ENCODE results near the gene FGF22.

FGF22 gene

DNA sequence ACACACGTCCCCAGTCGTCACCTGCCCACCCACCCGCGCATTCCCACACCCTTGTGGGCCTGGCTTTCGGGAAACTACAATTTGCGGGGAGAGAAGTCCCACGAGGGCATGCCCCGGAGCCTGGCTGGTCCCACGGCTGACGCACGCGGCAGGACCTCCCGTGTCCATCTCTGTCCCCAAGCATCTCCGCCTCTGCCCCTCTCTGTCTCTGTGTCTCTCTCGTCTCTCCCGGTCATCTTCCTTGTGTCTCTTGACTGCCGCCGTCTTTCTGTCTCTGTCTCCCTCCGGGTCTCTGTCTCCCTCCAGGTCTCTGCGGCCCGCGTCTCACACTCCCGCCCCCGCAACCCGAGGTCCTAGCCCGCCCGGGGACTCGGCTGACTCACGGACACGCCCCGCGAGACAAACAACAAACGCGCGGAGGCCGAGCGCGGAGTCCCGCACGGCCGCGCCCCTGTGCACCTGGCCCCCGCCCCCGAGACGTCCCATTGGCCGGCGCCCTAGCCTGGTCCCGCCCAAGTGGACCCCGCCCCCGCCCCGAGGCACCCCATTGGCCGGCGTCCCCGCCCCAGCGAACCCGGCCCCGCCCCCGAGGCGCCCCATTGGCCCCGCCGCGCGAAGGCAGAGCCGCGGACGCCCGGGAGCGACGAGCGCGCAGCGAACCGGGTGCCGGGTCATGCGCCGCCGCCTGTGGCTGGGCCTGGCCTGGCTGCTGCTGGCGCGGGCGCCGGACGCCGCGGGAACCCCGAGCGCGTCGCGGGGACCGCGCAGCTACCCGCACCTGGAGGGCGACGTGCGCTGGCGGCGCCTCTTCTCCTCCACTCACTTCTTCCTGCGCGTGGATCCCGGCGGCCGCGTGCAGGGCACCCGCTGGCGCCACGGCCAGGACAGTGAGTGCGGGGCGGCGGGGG is at the start of gene FGF22:
FGF22 (plus strand) TSS at position 627 of the 908 bp plus-strand sequence; CDS start at position 674, 47 bp downstream.
- no peak for TF ChIP-seq GATA3 (IDR thresholded peaks at IDR 0.05; ENCODE audit: low read depth, low read length)
- no peak for TF ChIP-seq GATA2 (IDR thresholded peaks at IDR 0.05; ENCODE audit: low read depth, low read length)

DNA sequence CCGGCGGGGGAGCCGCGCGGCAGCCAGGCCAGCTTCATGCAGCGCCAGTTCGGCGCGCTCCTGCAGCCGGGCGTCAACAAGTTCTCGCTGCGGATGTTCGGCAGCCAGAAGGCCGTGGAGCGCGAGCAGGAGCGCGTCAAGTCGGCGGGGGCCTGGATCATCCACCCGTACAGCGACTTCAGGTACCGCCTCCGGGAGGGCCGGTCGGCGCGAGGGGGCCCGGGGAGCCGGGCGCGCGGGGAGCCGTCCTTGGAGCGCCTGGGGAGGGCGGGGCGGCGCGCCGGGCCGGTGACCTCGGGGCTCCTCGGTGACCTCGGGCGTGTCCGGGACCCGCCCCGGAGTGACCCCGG is 49.3 kb upstream of the FGF22 start:
- no peak for TF ChIP-seq GATA3 (IDR thresholded peaks at IDR 0.05; ENCODE audit: low read depth, low read length)

DNA sequence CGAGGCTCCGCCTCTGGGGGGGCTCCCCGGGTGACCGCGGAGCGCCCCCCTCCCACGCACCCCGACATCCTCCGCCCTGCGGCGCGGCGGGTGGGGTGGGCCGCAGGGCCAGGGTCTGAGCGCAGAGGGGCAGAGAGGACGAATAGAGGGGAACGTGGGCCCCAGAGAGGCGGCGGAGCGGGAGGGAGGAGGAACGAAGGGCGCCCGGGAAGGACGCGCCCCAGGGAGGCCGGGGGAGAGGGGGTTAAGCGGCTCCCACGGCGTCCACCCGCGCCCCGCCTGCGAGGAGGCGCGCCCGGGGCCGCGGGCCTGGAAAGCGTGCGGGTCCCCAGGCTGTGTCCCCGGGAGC is 49.0 kb upstream of the FGF22 start:
- no peak for TF ChIP-seq GATA3 (IDR thresholded peaks at IDR 0.05; ENCODE audit: low read depth, low read length)
- no peak for TF ChIP-seq GATA2 (IDR thresholded peaks at IDR 0.05; ENCODE audit: low read depth, low read length)

DNA sequence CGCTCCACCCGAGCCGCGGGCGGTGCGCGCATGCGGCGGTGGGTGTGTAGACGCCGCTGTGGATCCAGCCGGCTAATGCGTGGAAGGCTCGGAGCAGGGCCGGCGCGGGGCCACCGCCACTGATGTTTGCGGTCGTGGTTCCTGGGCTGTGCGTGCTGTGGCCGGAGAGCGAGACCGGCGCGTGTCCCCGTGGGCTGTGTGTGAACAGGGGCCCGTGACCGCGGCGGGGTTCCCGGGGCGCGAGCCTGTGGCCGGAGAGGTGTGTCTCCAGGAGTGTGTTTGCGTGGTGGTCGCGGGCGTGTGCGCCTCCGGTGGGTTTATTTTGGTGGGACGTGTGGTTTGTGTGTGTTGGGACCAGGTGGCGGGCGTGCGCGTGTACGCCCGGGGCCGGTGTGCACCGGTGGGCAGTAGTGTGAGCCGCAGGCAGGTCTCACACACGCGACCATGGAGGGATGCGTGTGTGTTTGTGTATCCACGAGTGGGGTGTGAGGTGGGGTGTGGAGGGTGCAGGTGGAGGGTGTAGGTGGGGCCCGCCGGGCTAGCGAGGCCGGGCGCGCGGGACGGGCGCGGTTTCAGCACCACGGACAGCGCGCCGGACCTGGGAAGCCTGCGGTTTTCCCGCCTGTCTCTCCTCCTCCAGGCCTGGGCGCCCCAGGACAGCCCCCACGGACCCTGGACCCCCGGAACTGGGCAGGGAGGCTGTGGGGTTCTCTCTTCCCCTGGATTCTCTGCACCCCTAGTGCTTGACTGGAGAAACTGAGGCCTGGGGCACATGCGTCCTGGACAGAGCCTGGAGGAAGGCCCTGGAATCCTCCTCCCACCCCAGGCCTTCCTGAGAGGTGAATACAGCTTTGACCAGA is 48.4 kb upstream of the FGF22 start:
- TF ChIP-seq GATA2 (IDR thresholded peaks at IDR 0.05; ENCODE audit: low read depth, low read length), result no peak
- no peak for TF ChIP-seq GATA3 (IDR thresholded peaks at IDR 0.05; ENCODE audit: low read depth, low read length)

DNA sequence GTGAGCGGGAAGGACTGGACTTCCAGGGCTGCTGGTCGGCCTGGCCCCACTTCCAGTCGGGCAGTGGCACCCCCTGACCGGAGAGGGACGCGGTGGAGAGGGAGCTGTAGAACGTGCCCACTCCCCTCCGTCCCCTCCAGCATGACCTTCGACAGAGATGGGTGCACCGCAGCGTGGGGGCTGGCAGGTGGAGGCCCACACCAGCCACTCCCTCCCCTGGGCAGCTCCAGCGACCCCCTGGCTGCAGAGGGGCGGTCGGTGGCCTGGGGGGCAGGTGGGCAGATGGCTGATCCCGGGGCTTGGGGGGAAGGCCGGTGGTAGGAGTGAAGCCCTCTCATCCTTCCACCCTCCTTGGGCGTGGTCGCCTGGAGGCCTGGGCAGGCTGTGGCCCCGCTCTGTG is 47.6 kb upstream of the FGF22 start:
- TF ChIP-seq GATA2 (IDR thresholded peaks at IDR 0.05; ENCODE audit: low read depth, low read length), result no peak
- TF ChIP-seq GATA3 (IDR thresholded peaks at IDR 0.05; ENCODE audit: low read depth, low read length), result no peak

GRCh38 chr19:593055-593454 is 46.6 kb upstream of the FGF22 start:
- TF ChIP-seq GATA3 (IDR thresholded peaks at IDR 0.05; ENCODE audit: low read depth, low read length) (no peak), GATA2 (IDR thresholded peaks at IDR 0.05; ENCODE audit: low read depth, low read length) (no peak)

DNA sequence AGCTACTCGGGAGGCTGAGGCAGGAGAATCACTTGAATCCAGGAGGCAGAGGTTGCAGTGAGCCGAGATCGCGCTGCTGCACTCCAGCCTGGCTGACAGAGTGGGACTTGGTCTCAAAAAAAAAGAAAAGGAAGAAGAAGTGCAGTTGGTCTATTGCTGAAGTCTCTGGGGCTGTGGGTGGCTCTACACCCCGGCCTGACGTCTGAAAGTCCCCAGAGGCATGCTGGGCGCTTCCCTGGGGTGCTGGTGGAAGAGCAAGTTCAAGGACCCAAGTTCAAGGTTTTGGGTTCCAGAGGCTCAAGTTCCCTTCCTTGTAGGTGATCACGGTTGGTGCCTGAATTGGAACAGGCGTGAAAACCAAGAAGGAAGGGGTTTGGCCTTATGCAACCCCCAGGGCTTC is 46.2 kb upstream of the FGF22 start:
- TF ChIP-seq GATA2 (IDR thresholded peaks at IDR 0.05; ENCODE audit: low read depth, low read length) (no peak), GATA3 (IDR thresholded peaks at IDR 0.05; ENCODE audit: low read depth, low read length) (no peak)

DNA sequence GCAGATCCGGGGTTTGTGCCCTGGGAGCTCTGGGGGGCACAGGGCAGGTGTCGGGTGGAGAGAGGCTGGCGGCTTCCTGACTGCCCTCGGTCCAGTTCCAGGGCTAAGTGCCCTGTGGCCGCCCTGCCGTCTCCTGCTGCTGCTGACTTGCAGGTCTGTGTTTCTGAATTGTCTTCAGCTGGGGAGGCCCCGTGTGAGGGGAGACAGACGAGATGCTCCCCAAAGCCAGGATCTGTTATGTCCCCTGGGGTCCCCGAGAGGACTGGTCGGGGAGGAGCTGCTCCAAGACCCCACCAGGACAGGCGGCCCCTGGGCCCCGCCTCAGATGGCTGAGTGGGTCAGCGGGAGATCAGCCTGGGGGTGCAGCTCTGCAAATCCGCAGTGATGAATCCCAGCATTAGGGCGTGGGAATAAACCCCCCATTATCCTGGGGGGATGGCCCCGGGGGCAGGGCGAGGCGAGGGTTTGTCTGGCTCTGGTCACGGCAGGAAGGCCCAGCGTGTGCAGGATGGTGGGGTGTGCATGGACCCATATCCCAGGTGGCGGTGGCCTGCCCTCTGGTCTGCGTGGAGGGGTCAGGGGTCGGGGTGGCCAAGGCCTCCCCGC is 45.3 kb upstream of the FGF22 start:
- no peak for TF ChIP-seq GATA3 (IDR thresholded peaks at IDR 0.05; ENCODE audit: low read depth, low read length)

GRCh38 chr19:595326-596262 is 44.1 kb upstream of the FGF22 start:
- no peak for TF ChIP-seq GATA2 (IDR thresholded peaks at IDR 0.05; ENCODE audit: low read depth, low read length)
- TF ChIP-seq GATA3 (IDR thresholded peaks at IDR 0.05; ENCODE audit: low read depth, low read length), result no peak

- TF ChIP-seq GATA3 (IDR thresholded peaks at IDR 0.05; ENCODE audit: low read depth, low read length) (no peak), GATA2 (IDR thresholded peaks at IDR 0.05; ENCODE audit: low read depth, low read length) (no peak)
Observed at GRCh38 chr19:596263-596655, 43.4 kb upstream of the FGF22 start.

DNA sequence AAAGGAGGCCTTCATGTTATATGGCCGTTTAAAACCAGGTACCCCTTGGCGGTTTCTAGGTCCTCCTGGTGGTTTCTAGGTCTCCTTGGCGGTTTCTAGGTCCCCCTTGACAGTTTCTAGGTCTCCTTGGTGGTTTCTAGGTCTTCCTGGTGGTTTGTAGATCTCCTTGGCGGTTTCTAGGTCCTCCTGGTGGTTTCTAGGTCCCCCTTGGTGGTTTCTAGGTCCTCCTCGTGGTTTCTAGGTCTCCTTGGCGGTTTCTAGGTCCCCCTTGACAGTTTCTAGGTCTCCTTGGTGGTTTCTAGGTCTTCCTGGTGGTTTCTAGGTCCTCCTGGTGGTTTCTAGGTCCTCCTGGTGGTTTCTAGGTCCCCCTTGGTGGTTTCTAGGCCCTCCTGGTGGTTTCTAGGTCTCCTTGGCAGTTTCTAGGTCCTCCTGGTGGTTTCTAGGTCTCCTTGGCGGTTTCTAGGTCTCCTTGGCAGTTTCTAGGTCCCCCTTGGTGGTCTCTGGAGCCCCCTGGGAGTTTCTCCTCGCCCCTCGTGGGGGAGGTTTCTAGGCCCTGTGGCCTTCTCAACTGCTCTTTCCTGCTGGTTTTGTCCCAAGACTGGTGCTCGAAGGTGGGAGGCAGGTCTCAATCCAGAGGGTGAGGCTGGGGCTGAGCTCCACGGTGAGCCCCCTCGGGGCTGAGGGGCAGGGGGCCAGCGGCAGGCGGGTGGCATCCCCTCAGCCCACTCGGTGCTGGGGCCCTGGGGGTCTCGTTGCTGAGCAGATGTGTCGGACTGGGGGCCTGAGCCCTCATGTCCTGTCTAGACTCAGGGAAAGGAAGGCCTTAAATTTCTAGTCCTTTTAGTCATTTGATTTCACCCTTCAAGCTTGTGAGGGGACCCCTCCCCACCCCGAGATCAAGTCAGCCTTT is 42.0 kb upstream of the FGF22 start:
- TF ChIP-seq GATA3 (IDR thresholded peaks at IDR 0.05; ENCODE audit: low read depth, low read length) (no peak), GATA2 (IDR thresholded peaks at IDR 0.05; ENCODE audit: low read depth, low read length) (no peak)

GRCh38 chr19:601310-601709 is 38.4 kb upstream of the FGF22 start:
- no peak for TF ChIP-seq GATA2 (IDR thresholded peaks at IDR 0.05; ENCODE audit: low read depth, low read length)
- no peak for TF ChIP-seq GATA3 (IDR thresholded peaks at IDR 0.05; ENCODE audit: low read depth, low read length)

GRCh38 chr19:601790-602189 is 37.9 kb upstream of the FGF22 start:
- TF ChIP-seq GATA3 (IDR thresholded peaks at IDR 0.05; ENCODE audit: low read depth, low read length) (no peak), GATA2 (IDR thresholded peaks at IDR 0.05; ENCODE audit: low read depth, low read length) (no peak)

Data from SH-SY5Y (cell line).